ENCODE measurements around the gene ITIH6. TPM values are rescaled to one million over a fixed set of nuclear protein-coding genes. Genes with fewer than 3 reads are reported as not detected.

ITIH6 gene
- total RNA-seq, 1 donor from 2014 or later, result not detected

DNA sequence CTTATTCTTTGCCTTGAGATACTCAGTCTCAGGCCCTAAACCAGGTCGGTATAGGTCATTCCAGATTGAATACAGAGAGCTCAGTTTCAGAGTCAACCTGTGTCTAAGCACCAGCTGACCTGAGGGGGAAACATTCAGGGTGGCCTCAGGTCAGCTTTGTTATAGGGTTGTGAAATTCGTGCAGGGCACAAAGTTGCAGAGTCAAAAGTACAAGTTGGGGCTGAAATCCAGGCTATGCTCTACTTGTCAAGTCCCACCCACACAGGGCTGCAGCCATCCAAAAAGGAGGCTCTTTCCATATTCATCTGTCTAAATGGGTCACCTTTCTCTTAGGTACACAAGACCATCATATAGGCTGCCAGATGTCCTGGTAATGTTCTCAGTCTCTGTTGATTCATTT lies 89.7 kb downstream of the ITIH6 start:
- Mint-ChIP-seq H3K4me1 (ENCODE audit: low read depth, unreplicated experiment) (peaks cover 12% of the 10 kb centered on the region), H3K27ac (ENCODE audit: unreplicated experiment) (no peak overlapping the region), H3K27me3 (ENCODE audit: low read depth, unreplicated experiment) (no peaks in the 10 kb centered on the region), H3K4me3 (ENCODE audit: unreplicated experiment) (no peak overlapping the region), H3K9me3 (ENCODE audit: unreplicated experiment) (no peaks in the 10 kb centered on the region), H3K36me3 (ENCODE audit: low read depth, unreplicated experiment) (no peaks in the 10 kb centered on the region)
- no peaks in the 10 kb centered on the region for H3K79me2 ChIP-seq (ENCODE audit: insufficient read depth, low read length)
- H2AFZ ChIP-seq (ENCODE audit: low read depth, low read length), result no peak overlapping the region
- no peaks in the 10 kb centered on the region for H3K36me3 ChIP-seq (ENCODE audit: insufficient read depth, low read length)
- H3K4me2 ChIP-seq (ENCODE audit: low read length), result no peak overlapping the region
- no peaks in the 10 kb centered on the region for H3K27me3 ChIP-seq (ENCODE audit: insufficient read depth, low read length)
- no peak overlapping the region for H3K27ac ChIP-seq (ENCODE audit: low read depth, low read length)
- no peaks in the 10 kb centered on the region for H3K4me1 ChIP-seq (ENCODE audit: insufficient read depth, low read length)
- no peaks in the 10 kb centered on the region for H3K9me3 ChIP-seq (ENCODE audit: insufficient read depth, low read depth, low read length)
- H3K4me3 ChIP-seq (ENCODE audit: insufficient read depth, low read depth, low read length), result no peak overlapping the region
- H3K9ac ChIP-seq (ENCODE audit: low read length), result no peak overlapping the region
- no peak for DNase-seq (ENCODE audit: low read depth)
- TF ChIP-seq CTCF (IDR thresholded peaks at IDR 0.05; ENCODE audit: insufficient read depth, low read depth, low read length) (no peak), EZH2 (IDR thresholded peaks at IDR 0.05; ENCODE audit: insufficient read depth, low read length) (no peak)
- H4K20me1 ChIP-seq (ENCODE audit: insufficient read depth, low read length), result no peaks in the 10 kb centered on the region
- FAIRE-seq, result peak; percentile 60

Other genes with a start within 250 kb of the ITIH6 start
- 498 and 502 TPM in 2 replicates for gene MAGED2, start 9.5 kb upstream of the ITIH6 start, total RNA-seq
- 83.9 and 86.6 TPM in 2 replicates for gene TRO, start 122.6 kb upstream of the ITIH6 start, total RNA-seq
- gene PFKFB1, start 195.9 kb upstream of the ITIH6 start, total RNA-seq, result 0.34 TPM in 1 of 2 replicates, not detected in the other
- 14.5 and 15.0 TPM in 2 replicates for gene APEX2, start 202.1 kb upstream of the ITIH6 start, total RNA-seq
- not detected in 2 replicates for gene ALAS2, start 232.7 kb upstream of the ITIH6 start, total RNA-seq